Retinal pigment epithelial cell (primary cell): ENCODE data around the gene VSIG10L2.

ENCODE experiments used
- DNase-seq: peaks from one replicate; pipeline ENCODE4 v3.0.0-alpha.2; 2010; ENCODE audit warnings: low read depth
- H3K4me3 ChIP-seq: 2 replicates; pipeline ENCODE4 v1.5.1; 2011; ENCODE audit warnings: mild to moderate bottlenecking, low read length, control low read depth, moderate library complexity
- CTCF ChIP-seq: conservative IDR thresholded peaks from 2 replicates; pipeline ENCODE4 v1.5.1; 2011; ENCODE audit warnings: low read depth, low read length, control low read depth, inconsistent platforms

The VSIG10L2 gene

DNA sequence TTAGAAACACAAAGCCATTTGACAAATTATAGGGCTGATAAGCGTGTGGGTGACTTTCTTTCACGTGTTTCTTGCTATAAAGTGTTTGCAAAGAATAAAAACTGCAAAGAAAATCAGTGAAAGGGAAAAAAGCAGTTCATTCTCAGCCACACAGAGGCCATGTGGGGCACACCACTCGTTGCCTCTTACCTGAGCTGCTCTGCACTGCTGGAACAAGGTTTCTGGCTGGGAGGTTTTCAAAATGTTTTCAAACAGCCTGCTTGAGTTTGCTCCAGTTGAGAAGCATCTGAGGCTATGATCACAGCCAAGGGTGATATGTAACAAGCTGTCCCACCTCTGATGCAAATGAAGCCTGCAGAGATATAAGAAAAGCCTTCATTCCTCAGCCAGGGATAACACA, 14.7 kb upstream of the VSIG10L2 start:
- no peak overlapping the region for H3K4me3 ChIP-seq
- DNase-seq, result no peak
- TF ChIP-seq CTCF, result no peak

GRCh38 chr11:125931668-125932067, 14.2 kb upstream of the VSIG10L2 start:
- DNase-seq, result no peak
- TF ChIP-seq CTCF, result no peak
- H3K4me3 ChIP-seq, result no peak overlapping the region

GRCh38 chr11:125932301-125932700, 13.5 kb upstream of the VSIG10L2 start:
- no peak for DNase-seq
- H3K4me3 ChIP-seq, result no peak overlapping the region
- no peak for TF ChIP-seq CTCF

GRCh38 chr11:125933030-125933813, 12.6 kb upstream of the VSIG10L2 start:
- no peak overlapping the region for H3K4me3 ChIP-seq
- no peak for TF ChIP-seq CTCF
- no peak for DNase-seq

DNA sequence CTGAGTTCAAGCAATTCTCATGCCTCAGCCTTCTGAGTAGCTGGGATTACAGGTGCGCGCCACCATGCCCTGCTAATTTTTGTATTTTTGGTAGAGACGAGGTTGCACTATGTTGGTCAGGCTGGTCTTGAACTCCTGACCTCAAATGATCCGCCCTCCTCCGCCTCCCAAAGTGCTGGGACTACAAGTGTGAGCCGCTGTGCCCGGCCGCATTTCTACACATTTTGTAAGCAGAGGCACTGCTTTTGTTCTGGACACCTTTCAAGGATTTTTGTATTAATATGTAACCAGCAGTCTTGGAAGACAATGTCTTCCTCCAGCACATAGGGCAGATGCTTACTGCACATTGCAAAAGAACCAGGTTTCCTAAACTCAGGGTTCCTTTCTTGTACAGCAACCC, 11.4 kb upstream of the VSIG10L2 start:
- TF ChIP-seq CTCF, result no peak
- no peak for DNase-seq
- no peak overlapping the region for H3K4me3 ChIP-seq

DNA sequence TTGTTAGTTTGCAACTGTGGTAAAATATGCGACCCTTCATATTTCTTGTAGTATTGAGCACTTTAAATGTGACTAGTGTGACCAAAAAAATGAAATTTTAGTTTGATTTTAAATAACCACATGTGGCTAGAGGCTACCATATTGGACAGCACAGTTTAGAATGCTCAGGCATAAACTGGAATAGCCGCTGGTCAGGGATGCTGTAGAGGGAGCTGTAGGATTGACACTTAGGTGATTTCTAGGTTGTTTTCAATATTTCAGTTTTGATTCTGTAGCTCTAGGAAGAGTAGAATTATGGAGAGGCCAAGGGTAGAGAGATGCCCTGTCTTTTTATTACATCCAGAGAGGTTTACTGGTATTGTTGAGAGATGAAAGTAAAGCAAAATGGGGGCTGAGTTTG, 10.8 kb upstream of the VSIG10L2 start:
- DNase-seq, result no peak
- no peak overlapping the region for H3K4me3 ChIP-seq
- TF ChIP-seq CTCF, result no peak

DNA sequence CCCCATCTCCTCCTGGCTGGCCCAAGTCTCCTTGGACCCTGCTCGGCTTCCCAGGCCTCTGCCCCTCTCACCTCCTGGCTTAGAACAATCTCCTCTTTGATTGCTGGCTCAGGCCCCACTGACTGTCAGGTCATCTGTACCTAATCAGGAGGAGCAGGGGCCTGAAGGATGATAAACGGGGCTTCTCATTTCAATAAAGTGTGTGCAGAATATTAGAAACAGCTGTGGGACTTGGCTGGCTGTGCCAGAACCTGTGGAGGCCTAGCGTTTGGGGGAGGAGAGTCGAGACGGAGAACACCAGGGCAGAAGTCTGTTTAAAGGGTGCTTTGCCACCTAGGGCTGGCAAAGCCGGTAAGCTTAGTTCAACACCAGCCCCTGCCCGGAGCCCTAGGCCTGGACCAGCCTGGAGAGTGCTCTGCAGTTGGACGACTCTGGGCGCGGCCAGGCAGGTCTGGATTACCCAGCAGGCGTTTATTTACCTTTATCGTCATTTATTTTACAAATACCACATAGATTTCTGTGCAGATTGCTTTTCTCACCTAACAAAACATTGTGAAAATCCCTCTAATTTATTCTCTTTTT, 10.1 kb upstream of the VSIG10L2 start:
- no peak for DNase-seq
- H3K4me3 ChIP-seq, result no peak overlapping the region
- TF ChIP-seq CTCF, result no peak
